ENCODE data around the gene NINL.

Gene NINL

GRCh38 chr20:25481235-25481917 is 104.0 kb downstream of the NINL start:
- no peak for DNase-seq (ENCODE audit: low read depth)
- TF ChIP-seq MYC (IDR thresholded peaks at IDR 0.05; ENCODE audit: low read depth, low read length) (no peak), POLR2A (IDR thresholded peaks at IDR 0.05; ENCODE audit: extremely low read depth, insufficient read length) (no peak), MAX (IDR thresholded peaks at IDR 0.05; ENCODE audit: low read depth, low read length) (no peak)
- TF ChIP-seq, protein P1, sequence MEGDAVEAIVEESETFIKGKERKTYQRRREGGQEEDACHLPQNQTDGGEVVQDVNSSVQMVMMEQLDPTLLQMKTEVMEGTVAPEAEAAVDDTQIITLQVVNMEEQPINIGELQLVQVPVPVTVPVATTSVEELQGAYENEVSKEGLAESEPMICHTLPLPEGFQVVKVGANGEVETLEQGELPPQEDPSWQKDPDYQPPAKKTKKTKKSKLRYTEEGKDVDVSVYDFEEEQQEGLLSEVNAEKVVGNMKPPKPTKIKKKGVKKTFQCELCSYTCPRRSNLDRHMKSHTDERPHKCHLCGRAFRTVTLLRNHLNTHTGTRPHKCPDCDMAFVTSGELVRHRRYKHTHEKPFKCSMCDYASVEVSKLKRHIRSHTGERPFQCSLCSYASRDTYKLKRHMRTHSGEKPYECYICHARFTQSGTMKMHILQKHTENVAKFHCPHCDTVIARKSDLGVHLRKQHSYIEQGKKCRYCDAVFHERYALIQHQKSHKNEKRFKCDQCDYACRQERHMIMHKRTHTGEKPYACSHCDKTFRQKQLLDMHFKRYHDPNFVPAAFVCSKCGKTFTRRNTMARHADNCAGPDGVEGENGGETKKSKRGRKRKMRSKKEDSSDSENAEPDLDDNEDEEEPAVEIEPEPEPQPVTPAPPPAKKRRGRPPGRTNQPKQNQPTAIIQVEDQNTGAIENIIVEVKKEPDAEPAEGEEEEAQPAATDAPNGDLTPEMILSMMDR (IDR thresholded peaks at IDR 0.05; ENCODE audit: low read depth, low read length) = no peak
- no peak overlapping the region for H3K4me3 ChIP-seq (ENCODE audit: low read depth, low read length)

- no peak overlapping the region for H3K4me3 ChIP-seq (ENCODE audit: low read depth, low read length)
- TF ChIP-seq MYC (IDR thresholded peaks at IDR 0.05; ENCODE audit: low read depth, low read length) (no peak), POLR2A (IDR thresholded peaks at IDR 0.05; ENCODE audit: extremely low read depth, insufficient read length) (no peak), MAX (IDR thresholded peaks at IDR 0.05; ENCODE audit: low read depth, low read length) (no peak)
Observed at GRCh38 chr20:25480797-25481196, 104.5 kb downstream of the NINL start.

GRCh38 chr20:25480156-25480555 is 105.2 kb downstream of the NINL start:
- no peak overlapping the region for H3K4me3 ChIP-seq (ENCODE audit: low read depth, low read length)
- TF ChIP-seq MYC (IDR thresholded peaks at IDR 0.05; ENCODE audit: low read depth, low read length) = no peak
- TF ChIP-seq POLR2A (IDR thresholded peaks at IDR 0.05; ENCODE audit: extremely low read depth, insufficient read length) = no peak
- no peak for TF ChIP-seq MAX (IDR thresholded peaks at IDR 0.05; ENCODE audit: low read depth, low read length)
- TF ChIP-seq, protein P1 (IDR thresholded peaks at IDR 0.05; ENCODE audit: low read depth, low read length) = no peak
- no peak for DNase-seq (ENCODE audit: low read depth)

More at GRCh38 chr20:25480797-25481196, 104.5 kb downstream of the NINL start:
- DNase-seq (ENCODE audit: low read depth) = no peak

DNA sequence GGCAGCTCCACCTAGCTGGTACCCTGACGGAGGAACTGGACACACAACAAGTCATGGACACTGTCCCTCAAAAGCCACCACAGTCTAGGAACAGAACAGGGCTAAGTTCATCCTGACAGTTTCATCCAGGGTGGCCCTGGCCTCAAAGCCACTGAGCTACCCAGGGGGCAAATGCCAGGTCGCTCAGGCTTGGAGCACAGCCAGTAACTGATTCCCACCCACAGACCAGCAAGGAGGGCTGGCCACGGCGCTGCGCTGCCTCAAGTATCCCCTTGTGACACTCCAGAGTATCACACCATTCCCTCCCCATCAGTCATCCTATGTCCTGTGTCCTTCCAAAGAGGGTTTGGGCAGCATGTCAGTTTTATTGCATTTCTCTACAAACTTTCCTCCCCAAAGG is 105.7 kb downstream of the NINL start:
- no peak overlapping the region for H3K4me3 ChIP-seq (ENCODE audit: low read depth, low read length)
- TF ChIP-seq, protein P1 (IDR thresholded peaks at IDR 0.05; ENCODE audit: low read depth, low read length) = no peak
- TF ChIP-seq MAX (IDR thresholded peaks at IDR 0.05; ENCODE audit: low read depth, low read length) = no peak
- no peak for TF ChIP-seq MYC (IDR thresholded peaks at IDR 0.05; ENCODE audit: low read depth, low read length)
- TF ChIP-seq POLR2A (IDR thresholded peaks at IDR 0.05; ENCODE audit: extremely low read depth, insufficient read length) = no peak
- DNase-seq (ENCODE audit: low read depth) = no peak

- DNase-seq (ENCODE audit: low read depth) = no peak
- TF ChIP-seq POLR2A (IDR thresholded peaks at IDR 0.05; ENCODE audit: extremely low read depth, insufficient read length) = no peak
- TF ChIP-seq, protein P1 (IDR thresholded peaks at IDR 0.05; ENCODE audit: low read depth, low read length) = no peak
- no peak for TF ChIP-seq MYC (IDR thresholded peaks at IDR 0.05; ENCODE audit: low read depth, low read length)
- no peak for TF ChIP-seq MAX (IDR thresholded peaks at IDR 0.05; ENCODE audit: low read depth, low read length)
Observed at GRCh38 chr20:25478889-25479568, 106.3 kb downstream of the NINL start.

More at GRCh38 chr20:25478889-25479568, 106.3 kb downstream of the NINL start:
- no peak overlapping the region for H3K4me3 ChIP-seq (ENCODE audit: low read depth, low read length)

Measured in NB4 (cell line).